B cell (primary cell): ENCODE data around the gene MAD1L1.

Experiments
- CTCF ChIP-seq: fragments of 200-600 bp; IDR thresholded peaks from one replicate; pipeline ENCODE4 v1.8.0; 2022; ENCODE audit warnings: antibody characterized with exemption, mild to moderate bottlenecking
- EZH2 ChIP-seq: IDR thresholded peaks from 2 replicates; pipeline ENCODE4 v1.6.1; 2012; ENCODE audit warnings: borderline replicate concordance, low read depth, mild to moderate bottlenecking, moderate library complexity, low read length; ENCODE audit not compliant: insufficient read depth, poor library complexity, severe bottlenecking

GRCh38 chr7:1956611-1957470, 275.9 kb downstream of the MAD1L1 start:
- no peak for TF ChIP-seq CTCF
- no peak for TF ChIP-seq EZH2
